Measurements from ENCODE around the gene ELFN2.

GRCh38 chr22:37417677-37418348 is 9.5 kb downstream of the ELFN2 start:
- TF ChIP-seq, protein P1, sequence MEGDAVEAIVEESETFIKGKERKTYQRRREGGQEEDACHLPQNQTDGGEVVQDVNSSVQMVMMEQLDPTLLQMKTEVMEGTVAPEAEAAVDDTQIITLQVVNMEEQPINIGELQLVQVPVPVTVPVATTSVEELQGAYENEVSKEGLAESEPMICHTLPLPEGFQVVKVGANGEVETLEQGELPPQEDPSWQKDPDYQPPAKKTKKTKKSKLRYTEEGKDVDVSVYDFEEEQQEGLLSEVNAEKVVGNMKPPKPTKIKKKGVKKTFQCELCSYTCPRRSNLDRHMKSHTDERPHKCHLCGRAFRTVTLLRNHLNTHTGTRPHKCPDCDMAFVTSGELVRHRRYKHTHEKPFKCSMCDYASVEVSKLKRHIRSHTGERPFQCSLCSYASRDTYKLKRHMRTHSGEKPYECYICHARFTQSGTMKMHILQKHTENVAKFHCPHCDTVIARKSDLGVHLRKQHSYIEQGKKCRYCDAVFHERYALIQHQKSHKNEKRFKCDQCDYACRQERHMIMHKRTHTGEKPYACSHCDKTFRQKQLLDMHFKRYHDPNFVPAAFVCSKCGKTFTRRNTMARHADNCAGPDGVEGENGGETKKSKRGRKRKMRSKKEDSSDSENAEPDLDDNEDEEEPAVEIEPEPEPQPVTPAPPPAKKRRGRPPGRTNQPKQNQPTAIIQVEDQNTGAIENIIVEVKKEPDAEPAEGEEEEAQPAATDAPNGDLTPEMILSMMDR (IDR thresholded peaks at IDR 0.05; ENCODE audit: low read depth, low read length, poor library complexity, severe bottlenecking), result no peak
- TF ChIP-seq EZH2phosphoT487 (IDR thresholded peaks at IDR 0.05; ENCODE audit: borderline replicate concordance, low read length), result no peak

Measured in DOHH2 (cell line).